ENCODE results near the gene ADAMTS3.

ADAMTS3 gene

DNA sequence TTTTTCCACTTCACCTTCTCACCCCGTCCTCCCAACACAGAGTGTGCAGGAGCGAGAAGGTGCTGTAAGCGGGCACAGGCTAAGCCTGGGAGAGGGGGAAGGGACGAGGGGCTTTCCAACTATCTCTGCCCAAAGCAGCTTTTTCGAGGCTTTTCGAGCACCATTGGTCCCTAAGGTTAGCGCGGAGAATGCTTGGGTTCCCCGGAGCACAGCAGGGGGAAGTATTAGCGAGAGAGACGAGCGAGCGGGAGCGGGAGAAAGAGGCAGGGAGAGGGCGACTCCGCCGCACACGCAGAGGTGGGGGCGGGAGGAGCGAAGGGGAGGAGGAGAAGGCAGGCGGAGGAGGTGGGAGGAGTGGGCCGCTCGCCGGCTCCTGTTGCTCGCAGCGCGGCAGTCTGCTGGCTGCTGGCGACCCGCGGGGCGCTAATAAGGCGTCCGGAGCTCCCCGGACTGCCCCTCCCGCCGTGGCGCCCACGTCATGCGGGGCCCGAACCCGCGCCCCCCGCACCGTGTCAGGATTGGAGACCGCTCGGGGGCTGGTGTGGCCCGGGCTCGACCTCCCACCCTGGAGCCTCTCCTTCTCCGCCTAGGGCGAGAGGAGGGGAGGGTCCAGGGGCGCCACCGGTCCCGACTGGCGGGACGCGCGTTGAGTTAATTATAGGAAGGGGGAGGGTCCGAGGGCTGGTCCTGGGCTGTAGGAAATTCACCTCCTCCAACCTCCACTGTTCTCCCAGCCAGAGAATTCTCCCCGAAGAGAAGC lies at the start of gene ADAMTS3:
TSS of gene ADAMTS3 (minus strand) at position 263 of the 760 bp plus-strand sequence. CDS start 459 bp downstream, outside the sequence.
- TF ChIP-seq CTCF (IDR thresholded peaks at IDR 0.05; ENCODE audit: extremely low read depth, insufficient read depth, missing control alignments), result no peak
- in situ Hi-C loops (cut with MboI; ENCODE audit: low pct_unique_long_range_greater_than_20kb, low sequenced_read_pairs, unreplicated experiment), result no loop called here
- DNase-seq (ENCODE audit: low spot score), result peak; percentile 47

DNA sequence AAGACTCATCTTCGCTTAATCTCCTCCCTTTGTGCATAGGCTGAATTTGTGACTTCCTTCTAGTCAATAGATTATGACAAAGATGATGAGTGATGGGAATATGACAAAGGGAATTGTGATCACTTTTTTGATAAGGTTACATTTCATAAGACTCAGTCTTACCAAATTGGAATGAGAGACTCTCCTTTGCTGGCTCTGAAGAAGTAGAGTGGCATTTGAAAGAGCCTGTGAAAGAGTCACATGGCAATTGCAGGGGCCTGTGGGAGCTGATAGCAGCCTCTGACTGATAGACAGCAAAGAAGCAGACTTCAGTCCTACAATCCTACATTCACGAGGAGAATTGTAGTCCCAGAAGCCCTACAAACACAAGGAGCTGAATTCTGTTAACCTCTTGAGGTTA lies 44.9 kb upstream of the ADAMTS3 start:
- no peak for TF ChIP-seq CTCF (IDR thresholded peaks at IDR 0.05; ENCODE audit: extremely low read depth, insufficient read depth, missing control alignments)
- no peak for DNase-seq (ENCODE audit: low spot score)
- in situ Hi-C loops (cut with MboI; ENCODE audit: low pct_unique_long_range_greater_than_20kb, low sequenced_read_pairs, unreplicated experiment), result no loop called here

GRCh38 chr4:72606751-72607150 lies 37.7 kb upstream of the ADAMTS3 start:
- TF ChIP-seq CTCF (IDR thresholded peaks at IDR 0.05; ENCODE audit: extremely low read depth, insufficient read depth, missing control alignments), result no peak
- no peak for DNase-seq (ENCODE audit: low spot score)
- in situ Hi-C loops (cut with MboI; ENCODE audit: low pct_unique_long_range_greater_than_20kb, low sequenced_read_pairs, unreplicated experiment), result no loop called here

DNA sequence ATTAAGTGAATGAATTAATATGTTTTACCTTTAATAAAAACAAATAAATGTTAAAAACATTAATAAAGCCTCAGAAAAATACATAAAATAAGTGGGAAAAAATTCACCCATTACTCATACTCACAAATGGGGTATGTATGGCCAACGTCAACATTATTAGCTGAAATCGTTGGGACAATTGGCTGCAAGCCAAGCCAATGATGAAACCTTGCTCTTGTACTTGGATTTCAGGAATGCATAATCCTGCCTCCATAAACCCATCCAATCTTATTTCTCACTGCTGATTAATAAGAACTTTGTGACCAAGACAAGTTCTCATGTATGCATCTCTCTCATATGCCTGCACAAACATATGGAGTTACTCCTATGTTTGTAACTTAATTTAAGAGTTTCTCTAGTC lies 35.3 kb upstream of the ADAMTS3 start:
- no peak for DNase-seq (ENCODE audit: low spot score)
- in situ Hi-C loops (cut with MboI; ENCODE audit: low pct_unique_long_range_greater_than_20kb, low sequenced_read_pairs, unreplicated experiment), result no loop called here
- no peak for TF ChIP-seq CTCF (IDR thresholded peaks at IDR 0.05; ENCODE audit: extremely low read depth, insufficient read depth, missing control alignments)

- DNase-seq (ENCODE audit: low spot score), result no peak
- in situ Hi-C loops (cut with MboI; ENCODE audit: low pct_unique_long_range_greater_than_20kb, low sequenced_read_pairs, unreplicated experiment), result no loop called here
- TF ChIP-seq CTCF (IDR thresholded peaks at IDR 0.05; ENCODE audit: extremely low read depth, insufficient read depth, missing control alignments), result no peak
Observed at GRCh38 chr4:72602396-72603376, 33.7 kb upstream of the ADAMTS3 start.

DNA sequence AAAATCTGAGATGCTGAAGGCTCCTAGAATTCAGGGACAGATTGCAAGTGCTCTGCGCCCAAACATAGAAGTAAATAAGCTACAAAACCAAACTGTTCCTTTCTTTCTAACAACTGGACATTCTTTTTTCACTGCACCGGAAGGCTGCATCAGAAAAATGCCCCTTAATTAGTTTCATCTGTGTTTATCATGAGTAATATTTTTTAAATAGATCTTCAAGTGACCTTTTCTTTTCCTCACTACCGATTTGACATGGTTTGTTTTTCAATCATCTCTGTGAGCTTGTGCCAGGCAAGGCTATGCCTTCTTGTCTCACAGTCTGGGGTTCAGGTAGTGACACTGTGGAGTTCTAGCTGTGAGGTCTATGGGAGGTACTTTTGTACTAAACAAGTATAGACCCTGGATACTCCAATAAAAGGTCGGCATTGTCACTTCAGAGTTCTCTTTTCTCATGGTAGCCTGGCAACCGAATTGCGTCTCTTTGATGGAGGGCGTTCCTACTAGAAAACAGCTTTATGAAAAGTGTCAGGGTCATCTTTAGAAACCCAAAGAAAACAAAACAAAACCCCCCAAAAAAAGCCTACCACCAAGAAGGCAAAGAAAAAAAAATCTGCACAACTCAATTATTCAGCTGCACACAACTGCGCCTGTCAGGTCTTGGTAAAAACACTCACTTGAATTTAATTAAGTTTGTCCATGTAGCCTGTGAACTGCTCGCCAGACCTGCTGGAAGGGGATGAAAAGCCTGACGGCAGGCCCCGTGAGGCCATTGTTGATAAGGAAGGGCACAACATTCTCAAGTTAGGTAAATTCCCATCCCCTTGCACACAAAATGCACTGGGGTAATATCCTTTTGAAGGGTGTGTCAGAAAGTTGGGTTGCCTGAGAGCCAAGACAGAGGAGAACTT lies 22.8 kb upstream of the ADAMTS3 start:
- TF ChIP-seq CTCF (IDR thresholded peaks at IDR 0.05; ENCODE audit: extremely low read depth, insufficient read depth, missing control alignments), result no peak
- no peak for DNase-seq (ENCODE audit: low spot score)
- in situ Hi-C loops (cut with MboI; ENCODE audit: low pct_unique_long_range_greater_than_20kb, low sequenced_read_pairs, unreplicated experiment), result no loop called here

All from GM13977 (cell line).